Keratinocyte (primary cell): ENCODE measurements around the gene CHSY1.

Experiments used
- CTCF ChIP-seq, 3 experiments: IDR thresholded peaks in 1 of 3; conservative IDR thresholded peaks in 1 of 3; optimal IDR thresholded peaks in 1 of 3; 2 replicates in 2 of 3; 3 replicates in 1 of 3; pipeline versions ENCODE3 to v1.5.1; 2011; ENCODE audit warnings: low read length in 3 of 3, mild to moderate bottlenecking in 3 of 3, moderate library complexity in 2 of 3, control low read depth in 1 of 3, inconsistent platforms in 1 of 3; ENCODE audit not compliant: insufficient read depth in 2 of 3; ENCODE audit errors: extremely low read depth in 1 of 3
- EZH2 ChIP-seq: IDR thresholded peaks from one replicate; pipeline ENCODE4 v1.6.1; 2012; ENCODE audit warnings: inconsistent platforms, mild to moderate bottlenecking, low read length, moderate library complexity

- no peak for TF ChIP-seq CTCF (optimal IDR thresholded peaks at IDR 0.05 in 1 of 3, IDR thresholded peaks at IDR 0.05 in 1 of 3, conservative IDR thresholded peaks at IDR 0.05 in 1 of 3; ENCODE audit: extremely low read depth in 1 of 3, insufficient read depth in 2 of 3, low read length in 3 of 3)
- no peak for TF ChIP-seq EZH2
These were observed 41.3 kb upstream of the CHSY1 start for GRCh38 chr15:101293122-101293521.
